NOMO-1 treated with dmso at 0.1 percent for 144 hours (cell line): ENCODE measurements around the gene RNASEH2C.
"Not testable (repeated sequence)": the region's sequence is repeated elsewhere in the genome, so short reads cannot be mapped to it uniquely, and the experiment has no call there.

ENCODE experiments used
- DNase-seq: peaks from one replicate; lab custom pipeline; 2025; ENCODE audit not compliant: unreplicated experiment; lab: John Stamatoyannopoulos, UW

The RNASEH2C gene

DNA sequence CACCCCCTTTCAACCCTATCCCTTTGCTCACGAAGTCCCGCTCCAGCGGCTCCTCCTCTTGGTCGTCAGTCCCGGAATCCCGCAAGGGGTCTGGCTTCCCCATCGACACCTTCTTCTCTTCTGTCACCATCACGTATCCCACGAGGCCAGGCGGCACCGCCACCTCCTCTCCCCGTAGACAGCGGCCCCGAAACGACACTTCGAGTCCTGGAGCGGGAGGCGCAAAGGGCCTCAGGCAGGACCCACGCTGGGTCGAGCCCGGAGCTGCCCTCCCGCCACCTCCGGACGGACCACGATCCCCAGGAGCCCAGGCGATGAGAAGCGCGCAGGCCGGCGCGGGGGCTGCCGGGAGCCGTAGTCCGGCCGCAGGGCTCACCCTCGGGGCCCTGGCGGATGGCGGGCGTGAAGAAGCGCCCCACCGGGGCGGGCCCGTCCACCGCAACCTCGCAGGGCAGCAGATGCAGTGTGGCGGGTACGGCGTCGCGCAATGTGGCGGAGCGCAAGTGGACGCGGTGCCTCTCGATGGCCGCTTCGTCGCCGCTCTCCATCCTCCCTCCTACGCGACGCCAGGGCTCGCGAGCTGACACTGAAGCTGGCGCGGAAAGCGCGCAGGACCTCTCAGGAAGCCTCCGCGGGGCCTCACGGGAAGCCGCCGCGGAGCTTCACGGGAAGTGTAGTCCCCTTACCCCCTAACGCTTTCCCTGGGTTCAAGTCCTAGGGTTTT, at the start of gene RNASEH2C:
RNASEH2C (minus strand) TSS at position 588 of the 724 bp plus-strand sequence; CDS start at position 548, 40 bp downstream.
- peak; percentile 68 for DNase-seq

DNA sequence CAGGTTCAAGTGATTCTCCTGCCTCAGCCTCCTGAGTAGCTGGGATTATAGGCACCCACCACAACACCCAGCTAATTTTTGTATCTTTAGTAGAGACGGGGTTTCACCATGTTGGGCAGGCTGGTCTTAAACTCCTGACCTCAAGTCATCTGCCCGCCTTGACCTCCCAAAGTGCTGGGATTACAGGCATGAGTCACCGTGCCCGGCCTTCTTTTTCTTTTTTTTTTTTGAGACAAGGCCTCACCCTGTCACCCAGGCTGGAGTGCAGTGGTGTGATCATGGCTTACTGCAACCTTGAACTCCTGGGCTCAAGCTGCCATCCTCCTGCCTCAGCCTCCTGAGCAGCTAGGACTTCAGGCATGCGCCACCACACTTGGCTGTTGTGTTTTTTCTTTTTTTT, 47.2 kb upstream of the RNASEH2C start:
- DNase-seq = not testable (repeated sequence)

DNA sequence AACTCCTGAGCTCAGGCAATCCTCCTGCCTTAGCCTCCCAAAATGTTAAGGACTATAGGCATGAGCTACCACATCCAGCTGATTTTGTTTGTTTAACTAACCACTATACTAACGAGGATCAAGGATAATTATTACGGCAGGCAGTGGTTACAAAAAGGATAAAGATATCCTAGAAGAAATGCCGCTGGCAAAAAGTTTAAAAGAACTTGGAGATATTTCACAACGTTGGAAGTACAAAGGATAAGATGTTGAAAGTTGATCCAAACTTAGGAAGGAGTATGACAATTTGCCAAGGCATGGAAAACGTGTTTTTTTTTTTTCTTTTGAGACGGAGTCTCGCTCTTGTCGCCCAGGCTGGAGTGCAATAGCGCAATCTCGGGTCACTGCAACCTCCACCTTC, 46.8 kb upstream of the RNASEH2C start:
- DNase-seq = no peak

DNA sequence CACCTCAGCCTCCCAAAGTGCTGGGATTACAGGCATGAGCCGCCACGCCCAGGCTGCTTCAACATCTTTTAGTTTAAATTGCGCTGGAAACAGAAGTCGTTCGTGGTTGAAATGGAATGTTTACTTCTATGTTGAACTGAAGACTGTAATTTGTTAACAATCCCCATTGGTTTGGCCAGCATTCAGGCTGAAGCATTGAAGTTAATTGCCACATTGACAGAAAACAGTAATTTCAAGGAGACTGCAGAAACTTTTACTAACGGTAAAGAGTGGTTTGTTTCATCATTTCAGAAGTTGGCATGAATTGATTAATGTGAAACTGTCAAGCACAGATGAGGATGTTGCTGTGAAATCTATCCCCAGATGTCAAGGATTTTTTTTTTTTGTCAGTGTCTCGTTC, 45.9 kb upstream of the RNASEH2C start:
- peak; percentile 85 for DNase-seq

DNA sequence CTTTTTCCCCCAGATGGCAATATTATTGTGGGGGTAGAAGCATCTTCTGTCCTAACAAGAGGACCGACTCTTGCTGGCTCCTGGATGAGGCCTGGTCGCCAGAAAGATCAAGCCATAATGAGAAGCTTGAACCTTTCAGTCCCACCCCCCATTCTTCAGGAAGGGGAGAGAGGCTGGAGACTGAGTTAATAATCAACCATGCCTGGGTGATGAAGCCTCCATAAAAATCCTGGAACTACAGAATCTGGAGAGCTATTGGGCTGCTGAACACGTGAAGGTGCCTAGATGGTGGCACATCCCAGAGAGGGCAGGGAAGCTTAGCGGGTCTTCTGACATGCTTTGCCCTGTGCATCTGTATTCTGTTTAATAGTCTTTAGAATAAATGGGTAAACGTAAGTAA, 43.8 kb upstream of the RNASEH2C start:
- DNase-seq = no peak

DNA sequence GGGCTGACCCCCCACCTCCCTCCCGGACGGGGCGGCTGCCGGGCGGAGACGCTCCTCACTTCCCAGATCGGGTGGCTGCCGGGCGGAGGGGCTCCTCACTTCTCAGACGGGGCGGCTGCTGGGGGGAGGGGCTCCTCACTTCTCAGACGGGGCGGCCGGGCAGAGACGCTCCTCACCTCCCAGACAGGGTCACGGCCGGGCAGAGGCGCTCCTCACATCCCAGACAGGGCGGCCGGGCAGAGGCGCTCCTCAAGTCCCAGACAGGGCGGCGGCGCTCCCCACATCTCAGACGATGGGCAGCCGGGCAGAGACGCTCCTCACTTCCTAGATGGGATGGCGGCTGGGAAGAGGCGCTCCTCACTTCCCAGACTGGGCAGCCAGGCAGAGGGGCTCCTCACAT, 42.2 kb upstream of the RNASEH2C start:
- DNase-seq = not testable (repeated sequence)

DNA sequence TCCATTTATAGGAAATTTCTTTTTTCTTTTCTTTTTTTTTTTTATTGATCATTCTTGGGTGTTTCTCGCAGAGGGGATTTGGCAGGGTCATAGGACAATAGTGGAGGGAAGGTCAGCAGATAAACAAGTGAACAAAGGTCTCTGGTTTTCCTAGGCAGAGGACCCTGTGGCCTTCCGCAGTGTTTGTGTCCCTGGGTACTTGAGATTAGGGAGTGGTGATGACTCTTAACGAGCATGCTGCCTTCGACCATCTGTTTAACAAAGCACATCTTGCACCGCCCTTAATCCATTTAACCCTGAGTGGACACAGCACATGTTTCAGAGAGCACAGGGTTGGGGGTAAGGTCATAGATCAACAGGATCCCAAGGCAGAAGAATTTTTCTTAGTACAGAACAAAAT, 41.6 kb upstream of the RNASEH2C start:
- DNase-seq = not testable (repeated sequence)

DNA sequence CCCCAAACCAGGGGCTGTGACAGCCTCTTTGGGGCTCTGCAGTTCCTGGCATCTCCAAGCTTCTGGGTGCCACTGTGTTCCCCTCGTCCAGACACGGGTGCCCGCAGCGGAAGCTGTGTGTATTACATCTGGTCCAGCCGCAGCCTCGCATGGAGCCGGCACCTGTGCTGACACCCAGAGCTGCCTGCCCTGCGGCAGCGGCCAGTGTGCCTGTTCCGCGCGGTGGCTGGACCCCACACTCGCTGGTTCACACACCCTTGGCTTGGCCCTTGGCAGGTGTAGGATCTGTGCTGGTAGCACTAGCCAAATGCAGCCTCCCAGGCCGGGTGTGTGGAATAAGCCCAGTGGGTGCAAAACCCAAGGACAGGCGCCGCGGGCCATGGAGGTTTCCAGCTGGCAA, 24.5 kb upstream of the RNASEH2C start:
- DNase-seq = no peak

DNA sequence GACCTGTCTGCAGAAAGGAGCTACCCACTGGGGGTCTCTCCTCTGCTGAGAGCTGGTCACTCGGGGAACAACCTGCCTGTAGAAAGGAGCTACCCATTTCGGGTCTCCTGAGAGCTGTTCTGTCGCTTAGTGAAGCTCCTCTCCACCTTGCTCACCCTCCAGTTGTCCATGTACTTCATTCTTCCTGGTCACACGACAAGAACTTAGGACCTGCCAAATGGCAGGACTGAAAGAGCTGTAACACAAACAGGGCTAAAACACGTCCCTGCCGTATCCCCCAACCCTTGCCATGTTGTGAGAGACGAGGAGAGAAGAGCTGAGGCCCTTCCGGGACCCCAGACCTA, 24.1 kb upstream of the RNASEH2C start:
- no peak for DNase-seq

DNA sequence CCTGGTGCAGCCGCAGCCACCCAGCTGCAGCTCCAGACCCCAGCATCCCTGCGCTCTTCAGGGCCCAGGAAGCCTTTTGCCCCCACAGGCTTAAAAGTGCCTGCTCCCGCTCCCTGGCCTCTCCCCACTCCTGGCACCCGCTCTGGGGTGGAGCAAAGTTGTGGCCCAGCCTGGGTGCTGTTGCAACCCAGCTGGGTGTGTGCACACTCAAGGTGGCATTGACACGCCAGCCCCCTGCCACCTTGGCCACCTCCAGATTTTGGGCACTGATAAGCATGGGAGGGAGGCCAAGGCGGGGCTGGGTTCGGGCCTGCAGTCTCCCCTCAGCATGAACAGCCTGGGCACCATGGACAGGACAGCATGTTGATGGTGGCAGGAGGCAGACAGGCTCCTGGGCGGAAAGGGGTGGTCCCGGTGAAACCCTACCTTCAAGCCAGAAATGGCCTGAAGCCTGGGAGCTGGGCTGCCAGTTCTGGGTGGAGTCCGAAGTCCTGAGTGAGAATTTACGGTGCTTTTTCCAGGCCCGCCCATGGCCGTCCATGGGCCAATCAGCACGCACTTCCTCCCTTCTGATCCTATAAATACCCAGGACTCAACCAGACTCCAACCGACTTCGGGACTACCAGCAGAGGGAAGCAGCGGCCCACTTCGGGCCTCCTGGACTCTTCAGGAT, 23.6 kb upstream of the RNASEH2C start:
- DNase-seq = peak; percentile 74

DNA sequence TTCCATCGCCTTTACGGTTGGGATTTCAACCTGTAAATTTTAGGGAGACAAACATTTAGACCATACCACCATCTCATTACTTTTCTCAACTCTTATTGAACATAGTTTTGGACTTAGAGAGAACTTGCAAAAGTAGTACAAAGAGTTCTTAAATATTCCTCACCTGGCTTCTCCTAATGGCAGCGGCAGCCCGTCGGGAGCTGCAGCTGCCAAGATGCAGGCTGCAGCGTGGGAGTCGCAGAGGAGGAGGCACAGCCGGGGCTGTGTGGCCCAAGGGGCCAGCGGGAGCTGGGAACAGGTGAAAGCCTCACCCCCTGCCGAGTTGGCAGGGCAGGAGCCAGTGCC, 23.1 kb upstream of the RNASEH2C start:
- no peak for DNase-seq

DNA sequence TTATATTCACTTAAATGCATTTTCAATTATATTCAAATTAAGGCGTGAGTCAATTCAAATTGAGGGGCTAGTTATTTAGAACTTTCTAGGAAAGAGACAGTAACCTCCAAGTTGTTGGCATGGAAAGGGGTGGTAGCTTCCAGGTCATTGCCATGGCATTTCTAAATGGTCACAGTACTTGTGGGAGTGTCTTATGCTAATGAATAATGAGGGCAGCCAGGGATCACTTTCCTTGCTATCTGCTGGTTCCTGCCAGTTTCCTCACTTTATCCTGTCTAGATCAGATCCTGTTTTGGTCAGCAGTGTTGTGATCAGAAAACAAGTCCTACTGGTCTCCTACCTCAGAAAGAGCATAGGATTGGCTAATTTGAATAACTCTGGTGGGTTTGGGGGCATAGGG, 21.8 kb upstream of the RNASEH2C start:
- no peak for DNase-seq

DNA sequence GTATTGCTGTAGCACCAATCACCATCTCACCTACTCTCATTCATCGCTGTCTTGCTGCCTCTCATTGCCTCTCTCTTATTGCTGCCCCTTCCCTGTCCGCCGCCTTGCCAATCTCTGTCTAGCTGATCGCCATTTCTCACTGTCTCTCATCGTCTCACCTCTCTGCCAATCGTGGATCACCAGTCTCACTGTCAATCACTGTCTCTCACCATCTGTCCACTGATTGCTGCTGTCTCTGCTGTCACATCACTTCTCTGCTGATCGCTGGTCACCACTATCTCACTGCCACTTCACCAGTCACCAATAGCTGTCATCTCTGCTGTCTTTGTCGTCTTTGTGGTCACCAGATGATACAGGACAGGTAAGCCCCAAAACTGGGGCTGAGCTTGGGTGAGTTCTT, 20.6 kb upstream of the RNASEH2C start:
- DNase-seq = no peak

DNA sequence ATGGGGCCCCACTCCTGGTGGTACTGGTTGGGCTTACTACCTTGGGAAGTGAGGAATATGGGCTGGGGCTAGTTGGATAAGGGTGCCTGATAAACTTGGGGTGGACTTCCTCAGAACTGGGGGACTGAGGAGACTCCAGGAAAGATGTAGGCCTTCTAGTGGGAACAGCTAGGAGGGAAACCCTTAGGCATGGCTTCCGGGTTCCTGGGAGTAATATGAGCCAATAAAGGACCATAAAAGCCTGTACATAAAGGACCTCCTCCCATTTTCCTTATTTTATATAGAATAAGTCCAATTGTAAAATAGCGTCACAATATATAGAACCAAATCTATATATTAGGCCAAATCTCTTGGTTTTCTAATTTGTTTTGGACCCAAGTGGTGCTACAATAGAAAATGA, 18.4 kb upstream of the RNASEH2C start:
- DNase-seq = no peak

DNA sequence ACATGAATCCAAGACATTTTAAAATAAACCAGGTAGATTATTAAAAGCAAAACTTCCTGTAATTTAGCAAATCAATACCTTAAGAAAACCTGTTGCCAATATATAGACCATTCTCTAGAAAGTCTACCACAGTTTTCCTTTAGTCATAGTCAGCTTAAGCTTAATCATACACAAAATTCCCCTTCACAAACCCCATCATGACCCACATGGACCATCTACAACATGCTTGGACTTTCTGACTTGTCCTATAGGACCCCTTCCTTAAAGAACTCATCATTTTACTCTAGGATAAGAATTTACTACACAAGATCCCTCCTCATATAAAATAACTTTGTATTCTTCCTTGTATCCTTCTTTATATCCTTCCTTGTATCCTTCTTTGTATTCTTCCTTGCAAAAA, 16.2 kb upstream of the RNASEH2C start:
- DNase-seq = no peak

DNA sequence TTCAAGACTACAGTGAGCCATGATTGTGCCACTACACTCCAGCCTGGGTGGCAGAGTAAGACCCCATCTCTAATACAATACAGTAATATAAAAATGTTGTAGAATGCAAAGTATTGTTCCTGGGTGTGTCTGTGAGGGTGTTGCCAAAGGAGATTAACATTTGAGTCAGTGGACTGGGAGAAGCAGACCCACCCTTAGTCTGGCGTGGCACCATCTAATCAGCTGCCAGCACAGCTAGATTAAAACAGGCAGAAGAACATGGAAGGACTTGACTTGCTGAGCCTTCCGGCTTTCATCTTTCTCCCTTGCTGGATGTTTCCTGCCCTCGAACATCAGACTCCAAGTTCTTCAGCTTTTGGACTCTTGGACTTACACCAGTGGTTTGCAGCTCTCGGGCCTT, 14.5 kb upstream of the RNASEH2C start:
- DNase-seq = not testable (repeated sequence)

DNA sequence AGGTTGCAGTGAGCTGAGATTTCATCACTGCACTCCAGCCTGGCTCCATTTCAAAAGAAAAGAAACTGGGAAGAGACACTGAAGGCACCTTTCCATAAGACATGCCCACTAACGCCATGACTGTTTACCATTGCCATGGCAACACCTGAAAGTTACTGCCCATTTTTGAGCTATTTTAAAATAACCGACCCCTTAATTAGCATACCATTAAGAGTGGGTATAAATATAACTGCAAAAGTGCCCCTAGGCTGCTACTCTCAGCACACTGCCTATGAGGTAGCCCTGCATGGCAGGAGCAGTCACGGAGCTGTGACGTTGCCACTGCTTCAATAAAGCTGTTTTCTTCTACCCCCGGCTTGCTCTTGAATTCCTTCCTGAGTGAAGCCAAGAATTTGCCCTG, 9.9 kb upstream of the RNASEH2C start:
- no peak for DNase-seq

DNA sequence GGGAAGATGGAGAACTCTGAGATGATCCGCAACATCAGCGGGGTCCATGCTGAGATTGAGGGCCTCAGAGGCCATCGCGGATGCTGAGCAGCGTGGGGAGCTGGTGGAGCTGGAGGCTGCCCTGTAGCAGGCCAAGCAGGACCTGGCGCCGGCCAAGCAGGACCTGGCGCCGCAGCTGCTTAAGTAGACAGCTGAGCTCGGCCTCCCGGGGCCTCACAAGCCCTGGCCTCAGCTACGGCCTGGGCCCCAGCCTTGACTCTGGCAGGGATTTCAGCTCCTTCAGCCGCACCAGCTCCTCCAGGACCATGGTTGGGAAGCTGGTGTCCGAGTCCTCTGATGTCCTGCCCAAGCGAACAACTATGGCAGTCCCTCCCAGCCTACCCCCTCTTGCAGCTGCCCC, 7.3 kb upstream of the RNASEH2C start:
- no peak for DNase-seq

DNA sequence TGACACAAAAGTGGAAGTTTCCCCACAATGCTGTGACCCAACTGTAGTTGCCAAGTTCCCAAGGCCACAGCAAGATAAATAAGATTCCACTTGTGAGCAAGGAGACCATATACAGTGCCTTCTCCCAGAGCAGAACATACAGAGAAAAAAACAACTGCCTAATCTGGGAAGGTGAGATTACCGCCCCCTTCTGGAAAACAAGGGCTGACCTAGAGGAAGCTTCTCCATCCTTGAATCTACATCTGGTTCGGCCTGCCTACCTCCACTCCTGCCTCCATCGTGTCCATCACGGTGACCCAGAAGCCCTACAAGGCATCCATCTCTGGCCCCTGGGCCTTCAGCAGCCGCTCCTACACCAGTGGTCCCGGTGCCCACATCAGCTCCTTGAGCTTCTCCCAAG, 6.1 kb upstream of the RNASEH2C start:
- DNase-seq = no peak

DNA sequence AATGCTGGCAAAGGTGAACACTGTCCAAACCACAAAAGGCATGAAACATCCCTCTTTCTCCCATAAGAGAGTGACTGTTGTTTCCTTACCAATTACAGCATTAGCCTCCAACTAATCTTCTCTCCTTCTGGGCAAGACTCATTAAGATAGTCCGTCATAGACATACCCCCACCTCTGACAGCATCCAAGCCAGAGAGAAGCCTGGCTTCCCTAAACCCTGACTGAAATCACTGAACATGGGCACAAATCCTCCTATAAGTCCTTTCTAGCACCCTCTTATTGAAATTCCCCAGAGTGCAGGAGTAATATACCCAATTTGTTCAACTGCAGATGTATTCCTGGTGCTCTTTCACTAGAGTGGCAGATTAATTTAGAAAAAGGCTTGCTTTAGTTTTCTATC, 1.7 kb upstream of the RNASEH2C start:
- DNase-seq = no peak

DNA sequence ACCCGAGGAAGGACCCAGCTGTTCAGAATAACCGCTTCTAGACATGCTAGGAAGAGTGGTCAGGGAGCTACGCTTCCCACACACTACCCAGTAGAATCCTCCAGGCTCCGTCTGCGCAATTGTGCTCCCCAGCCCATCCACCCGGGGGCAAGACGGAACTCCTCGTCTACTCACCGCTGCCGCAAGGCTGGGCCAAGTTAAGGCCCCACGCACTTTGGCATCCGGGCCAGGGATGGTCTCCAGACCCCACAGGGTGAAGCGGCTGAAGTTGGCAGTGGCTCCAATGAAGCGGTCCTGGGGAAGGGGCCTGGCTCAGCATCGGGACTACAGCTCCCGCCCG, 757 bp downstream of the RNASEH2C start:
- DNase-seq = peak; percentile 46

DNA sequence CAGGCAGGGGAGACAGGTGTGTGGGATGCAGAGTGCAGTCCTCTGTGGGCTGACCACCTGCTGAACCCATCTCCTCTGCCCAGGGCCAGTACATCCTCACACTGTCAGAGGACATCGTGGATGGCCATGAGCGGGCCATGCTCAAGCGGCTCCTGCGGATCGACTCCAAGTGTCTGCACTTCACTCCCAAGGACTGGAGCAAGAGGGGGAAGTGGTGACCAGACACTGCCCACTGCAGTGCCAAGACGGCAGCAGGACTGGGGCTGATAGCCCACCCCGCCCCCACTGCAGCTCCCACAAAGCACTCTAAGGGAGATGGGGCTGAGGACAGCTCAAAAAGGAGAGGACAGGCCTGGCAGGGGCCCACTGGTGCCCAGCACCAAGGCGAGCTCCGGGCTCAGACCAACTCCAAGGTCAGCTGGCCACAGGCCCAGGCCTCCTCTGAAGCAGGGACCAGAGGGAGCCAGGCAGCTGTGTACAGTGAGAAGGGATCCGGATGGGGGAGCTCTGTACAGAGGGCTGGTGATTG, 1.6 kb downstream of the RNASEH2C start:
- DNase-seq = no peak

DNA sequence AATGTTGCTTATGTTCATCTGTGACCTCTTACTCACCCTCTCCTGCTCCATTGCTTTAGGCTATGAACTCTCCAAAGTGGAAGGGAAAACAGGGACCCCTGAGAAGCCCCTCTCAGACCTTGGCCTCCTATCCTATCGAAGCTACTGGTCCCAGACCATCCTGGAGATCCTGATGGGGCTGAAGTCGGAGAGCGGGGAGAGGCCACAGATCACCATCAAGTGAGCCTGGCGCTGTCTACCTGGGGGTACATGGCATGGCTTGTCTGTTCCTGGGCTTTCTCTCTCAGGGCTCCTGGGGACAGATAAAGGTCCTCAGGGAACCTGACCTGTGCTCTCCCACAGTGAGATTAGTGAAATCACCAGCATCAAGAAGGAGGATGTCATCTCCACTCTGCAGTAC, 2.1 kb downstream of the RNASEH2C start:
- DNase-seq = no peak
